Measurements from ENCODE around the gene TMC1.
A peak's percentile ranks its signal among the peaks of the same experiment; 100 is the strongest.
"Not testable (repeated sequence)": the region's sequence is repeated elsewhere in the genome, so short reads cannot be mapped to it uniquely, and the experiment has no call there.

The TMC1 gene

GRCh38 chr9:72843520-72844439 lies 322.4 kb downstream of the TMC1 start:
- peak overlapping the region; percentile 11; the same call in 1 of the 2 replicates for H3K27ac ChIP-seq
- TF ChIP-seq, protein P1, sequence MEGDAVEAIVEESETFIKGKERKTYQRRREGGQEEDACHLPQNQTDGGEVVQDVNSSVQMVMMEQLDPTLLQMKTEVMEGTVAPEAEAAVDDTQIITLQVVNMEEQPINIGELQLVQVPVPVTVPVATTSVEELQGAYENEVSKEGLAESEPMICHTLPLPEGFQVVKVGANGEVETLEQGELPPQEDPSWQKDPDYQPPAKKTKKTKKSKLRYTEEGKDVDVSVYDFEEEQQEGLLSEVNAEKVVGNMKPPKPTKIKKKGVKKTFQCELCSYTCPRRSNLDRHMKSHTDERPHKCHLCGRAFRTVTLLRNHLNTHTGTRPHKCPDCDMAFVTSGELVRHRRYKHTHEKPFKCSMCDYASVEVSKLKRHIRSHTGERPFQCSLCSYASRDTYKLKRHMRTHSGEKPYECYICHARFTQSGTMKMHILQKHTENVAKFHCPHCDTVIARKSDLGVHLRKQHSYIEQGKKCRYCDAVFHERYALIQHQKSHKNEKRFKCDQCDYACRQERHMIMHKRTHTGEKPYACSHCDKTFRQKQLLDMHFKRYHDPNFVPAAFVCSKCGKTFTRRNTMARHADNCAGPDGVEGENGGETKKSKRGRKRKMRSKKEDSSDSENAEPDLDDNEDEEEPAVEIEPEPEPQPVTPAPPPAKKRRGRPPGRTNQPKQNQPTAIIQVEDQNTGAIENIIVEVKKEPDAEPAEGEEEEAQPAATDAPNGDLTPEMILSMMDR (conservative IDR thresholded peaks at IDR 0.05), result peak; percentile 35

- H3K27ac ChIP-seq, result no peak overlapping the region
- TF ChIP-seq, protein P1 (conservative IDR thresholded peaks at IDR 0.05), result no peak
These were observed 323.0 kb downstream of the TMC1 start for GRCh38 chr9:72844440-72844768.

- H3K27ac ChIP-seq, result not testable (repeated sequence)
These were observed 323.6 kb downstream of the TMC1 start for GRCh38 chr9:72845052-72845451.

GRCh38 chr9:72850209-72850608 lies 328.8 kb downstream of the TMC1 start:
- not testable (repeated sequence) for H3K27ac ChIP-seq

GRCh38 chr9:72855321-72855720 lies 333.9 kb downstream of the TMC1 start:
- H3K27ac ChIP-seq, result no peak overlapping the region
- TF ChIP-seq, protein P1 (conservative IDR thresholded peaks at IDR 0.05), result no peak

GRCh38 chr9:72855890-72856523 lies 334.6 kb downstream of the TMC1 start:
- TF ChIP-seq, protein P1 (conservative IDR thresholded peaks at IDR 0.05), result no peak

DNA sequence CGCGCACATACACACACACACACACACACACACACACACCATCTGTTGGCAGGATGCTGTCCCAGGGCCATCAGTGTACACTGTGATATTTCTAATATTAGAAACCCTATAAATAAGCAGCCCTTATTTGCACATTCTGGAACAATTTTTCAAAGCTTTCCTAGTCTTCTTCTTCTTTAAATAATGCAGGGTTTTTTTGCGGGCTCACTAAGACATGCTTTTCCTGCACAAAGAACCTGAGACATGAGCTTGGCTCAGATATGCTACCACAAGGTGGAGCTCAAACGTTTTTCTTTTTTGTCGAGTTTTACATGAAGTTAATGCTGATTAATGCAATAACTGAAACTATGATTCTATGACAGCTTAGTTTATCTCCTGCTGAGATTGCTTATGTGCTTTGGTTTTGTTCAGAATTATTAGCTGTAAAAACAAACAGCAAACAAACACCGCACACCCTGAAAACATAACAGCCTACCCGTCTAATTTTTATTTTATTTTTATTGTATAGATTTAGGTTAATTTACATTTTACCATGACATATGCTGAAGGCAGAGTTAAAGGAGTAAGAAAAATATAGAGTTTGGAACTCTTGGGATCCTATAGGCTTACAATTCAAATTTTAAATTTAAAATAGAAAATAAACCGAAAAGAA lies 335.7 kb downstream of the TMC1 start:
- TF ChIP-seq, protein P1 (conservative IDR thresholded peaks at IDR 0.05), result peak; percentile 79
- no peak overlapping the region for H3K27ac ChIP-seq

More at GRCh38 chr9:72855890-72856523, 334.6 kb downstream of the TMC1 start:
- H3K27ac ChIP-seq, result no peak overlapping the region

- TF ChIP-seq, protein P1 (conservative IDR thresholded peaks at IDR 0.05), result no peak
- no peak overlapping the region for H3K27ac ChIP-seq
These were observed 336.2 kb downstream of the TMC1 start for GRCh38 chr9:72857624-72857996.

Data from VCaP (cell line).